Prostate gland (tissue), 2 donors: ENCODE data around the gene NCOA1.

Source experiments
- POLR2A ChIP-seq: fragments of 450-650 bp; IDR thresholded peaks from one replicate; pipeline ENCODE4 v1.6.1; 2016; ENCODE audit warnings: antibody characterized with exemption, mild to moderate bottlenecking
- POLR2AphosphoS5 ChIP-seq: sonication (generic); formaldehyde crosslinking; IDR thresholded peaks from one replicate; pipeline ENCODE4 v1.6.1; 2017; ENCODE audit warnings: antibody characterized with exemption
- TF ChIP-seq, protein P1 (sequence below), 4 experiments: fragments of 200-600 bp in 2 of 4; fragments of 450-650 bp in 2 of 4; sonication (generic) in 2 of 4; IDR thresholded peaks; 1 replicate in 3 of 4; 2 replicates in 1 of 4; pipeline ENCODE4 v1.5.1; 2016 to 2019; ENCODE audit warnings: antibody characterized with exemption in 4 of 4, mild to moderate bottlenecking in 2 of 4, moderate library complexity in 2 of 4

DNA sequence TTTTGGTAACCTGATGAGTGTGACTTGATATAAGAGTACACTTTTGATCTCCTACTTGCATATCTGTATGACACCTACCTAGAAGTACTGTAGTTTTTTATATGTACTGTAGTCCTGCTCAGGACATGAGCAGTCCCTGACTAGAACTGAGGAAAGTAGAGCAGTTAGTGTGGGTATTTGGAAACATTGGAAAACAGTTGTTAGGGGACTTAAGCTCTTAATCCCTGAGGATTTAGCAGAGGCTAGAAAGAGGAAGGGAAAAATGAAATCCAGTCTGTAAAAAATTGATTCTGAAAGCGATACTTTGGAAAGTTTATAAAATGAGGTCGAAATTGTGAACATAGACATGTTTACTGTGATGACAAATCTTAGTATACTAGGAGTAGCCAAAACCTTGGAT lies 125.6 kb downstream of the NCOA1 start:
- TF ChIP-seq, protein P1, sequence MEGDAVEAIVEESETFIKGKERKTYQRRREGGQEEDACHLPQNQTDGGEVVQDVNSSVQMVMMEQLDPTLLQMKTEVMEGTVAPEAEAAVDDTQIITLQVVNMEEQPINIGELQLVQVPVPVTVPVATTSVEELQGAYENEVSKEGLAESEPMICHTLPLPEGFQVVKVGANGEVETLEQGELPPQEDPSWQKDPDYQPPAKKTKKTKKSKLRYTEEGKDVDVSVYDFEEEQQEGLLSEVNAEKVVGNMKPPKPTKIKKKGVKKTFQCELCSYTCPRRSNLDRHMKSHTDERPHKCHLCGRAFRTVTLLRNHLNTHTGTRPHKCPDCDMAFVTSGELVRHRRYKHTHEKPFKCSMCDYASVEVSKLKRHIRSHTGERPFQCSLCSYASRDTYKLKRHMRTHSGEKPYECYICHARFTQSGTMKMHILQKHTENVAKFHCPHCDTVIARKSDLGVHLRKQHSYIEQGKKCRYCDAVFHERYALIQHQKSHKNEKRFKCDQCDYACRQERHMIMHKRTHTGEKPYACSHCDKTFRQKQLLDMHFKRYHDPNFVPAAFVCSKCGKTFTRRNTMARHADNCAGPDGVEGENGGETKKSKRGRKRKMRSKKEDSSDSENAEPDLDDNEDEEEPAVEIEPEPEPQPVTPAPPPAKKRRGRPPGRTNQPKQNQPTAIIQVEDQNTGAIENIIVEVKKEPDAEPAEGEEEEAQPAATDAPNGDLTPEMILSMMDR (IDR thresholded peaks at IDR 0.05), result no peak
- TF ChIP-seq POLR2AphosphoS5 (no peak), POLR2A (no peak)
